ENCODE measurements around the gene MAPT. TPM values are rescaled to one million over a fixed set of nuclear protein-coding genes. Genes with fewer than 3 reads are reported as not detected.
"Not testable (repeated sequence)": the region's sequence is repeated elsewhere in the genome, so short reads cannot be mapped to it uniquely, and the experiment has no call there.

Gene MAPT
- total RNA-seq, 2 experiments from 2014 or later: 1.3 to 1.4 TPM

- no peaks in the 10 kb centered on the region for H3K4me1 Mint-ChIP-seq (ENCODE audit: low read depth)
- DNase-seq (no peak), ATAC-seq (no peak)
- no peak overlapping the region for H3K4me3 Mint-ChIP-seq
- H3K27ac Mint-ChIP-seq: no peak overlapping the region
- H3K9me3 Mint-ChIP-seq: no peaks in the 10 kb centered on the region
- ChIA-PET CTCF (interaction anchor here (1.0 to 2.2 kb wide), 3 partner anchors 13 to 23 kb away, joined by 3 to 5 read pairs (median 4); no protein-coding TSS in a partner anchor), POLR2A (no interaction called here)
- no peaks in the 10 kb centered on the region for H3K36me3 Mint-ChIP-seq (ENCODE audit: low read depth)
- peaks cover 18% of the 10 kb centered on the region for H3K27me3 Mint-ChIP-seq
- intact Hi-C loops (cut with micrococcal nuclease): no loop called here
- no peak for TF ChIP-seq CTCF (IDR thresholded peaks at IDR 0.05)
Observed at GRCh38 chr17:45935197-45935709, 40.9 kb downstream of the MAPT start.

DNA sequence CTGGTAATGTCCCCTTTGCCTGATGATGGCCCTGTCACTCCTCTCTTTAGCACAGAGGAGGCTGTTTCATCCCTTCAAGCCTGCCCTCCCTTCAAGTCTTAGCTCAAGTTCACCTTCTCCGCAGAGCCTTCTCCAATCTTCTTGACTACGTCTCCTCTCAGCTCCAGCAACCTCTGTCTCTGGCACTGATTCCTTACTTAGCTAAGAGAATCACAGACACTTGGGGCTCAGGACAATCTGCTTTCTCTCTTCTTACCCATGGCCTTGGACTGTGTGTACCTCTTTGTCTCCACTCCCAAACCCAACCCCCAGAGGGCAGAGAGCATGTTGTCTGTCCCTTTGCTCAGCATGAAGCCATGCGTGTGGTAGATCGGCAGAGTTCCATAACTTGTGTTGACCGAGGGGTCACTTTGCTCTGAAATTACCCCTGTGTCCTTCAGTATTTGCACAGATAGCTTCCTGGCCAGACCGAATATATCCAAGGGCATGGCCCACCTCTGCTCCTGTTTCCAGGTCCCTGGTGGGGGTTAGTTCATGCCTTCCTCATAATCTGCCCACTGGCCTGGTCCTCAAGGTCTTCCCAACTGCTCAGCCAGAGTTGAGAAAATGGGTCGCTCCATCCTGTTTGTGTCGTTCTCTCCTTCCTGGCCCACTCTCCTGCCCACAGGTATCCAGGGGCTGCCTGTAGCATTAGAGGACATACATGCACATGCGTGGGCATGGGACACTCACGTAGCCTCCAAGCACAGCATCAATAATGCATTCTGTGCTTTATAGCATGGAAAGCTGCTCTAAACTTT, 41.6 kb downstream of the MAPT start:
- Mint-ChIP-seq H3K9me3 (no peaks in the 10 kb centered on the region), H3K4me3 (no peak overlapping the region), H3K27me3 (peaks cover 17% of the 10 kb centered on the region), H3K36me3 (ENCODE audit: low read depth) (no peaks in the 10 kb centered on the region), H3K27ac (no peak overlapping the region), H3K4me1 (ENCODE audit: low read depth) (no peaks in the 10 kb centered on the region)
- ATAC-seq (no peak), DNase-seq (no peak)
- intact Hi-C loops (cut with micrococcal nuclease): no loop called here
- POLR2A ChIA-PET: no interaction called here
- no peak for TF ChIP-seq CTCF (IDR thresholded peaks at IDR 0.05)
- CTCF ChIA-PET: interaction anchor here (1.0 to 2.2 kb wide), 3 partner anchors 13 to 22 kb away, joined by 3 to 5 read pairs (median 3); no protein-coding TSS in a partner anchor

DNA sequence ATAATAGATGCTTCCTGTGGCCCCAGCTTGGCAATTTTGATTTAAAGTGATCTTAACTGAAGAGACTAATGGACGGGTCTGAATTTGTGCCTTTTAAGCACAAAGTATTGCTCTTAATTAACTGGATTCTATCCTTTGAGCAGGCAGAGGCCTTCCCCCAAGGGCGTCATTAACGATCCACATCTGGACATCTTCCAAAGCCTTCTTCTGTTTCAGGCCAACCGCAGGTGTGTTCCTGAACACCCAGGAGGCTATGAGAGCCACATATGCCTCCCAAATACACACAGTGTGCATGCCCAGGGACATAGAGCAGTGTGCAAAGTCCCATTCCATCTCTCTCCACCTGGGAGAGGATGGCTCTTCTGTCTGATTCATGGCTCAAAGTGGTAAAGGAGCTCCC, 42.3 kb downstream of the MAPT start:
- ATAC-seq (no peak), DNase-seq (no peak)
- no peaks in the 10 kb centered on the region for H3K9me3 Mint-ChIP-seq
- POLR2A ChIA-PET: no interaction called here
- no peak for TF ChIP-seq CTCF (IDR thresholded peaks at IDR 0.05)
- intact Hi-C loops (cut with micrococcal nuclease): no loop called here
- no peaks in the 10 kb centered on the region for H3K4me1 Mint-ChIP-seq (ENCODE audit: low read depth)
- H3K36me3 Mint-ChIP-seq (ENCODE audit: low read depth): no peaks in the 10 kb centered on the region
- H3K27me3 Mint-ChIP-seq: peaks cover 15% of the 10 kb centered on the region
- H3K27ac Mint-ChIP-seq: no peak overlapping the region
- CTCF ChIA-PET: interaction anchor here (1.2 to 1.4 kb wide), 2 partner anchors 12 to 14 kb away, joined by 3 to 5 read pairs; no protein-coding TSS in a partner anchor
- H3K4me3 Mint-ChIP-seq: no peak overlapping the region

GRCh38 chr17:45937186-45937585, 42.8 kb downstream of the MAPT start:
- not testable (repeated sequence) for H3K27ac Mint-ChIP-seq, H3K9me3 Mint-ChIP-seq
- CTCF ChIA-PET: interaction anchor here (1.4 kb wide), 1 partner anchor 12 kb away, joined by 5 read pairs; no protein-coding TSS in a partner anchor

GRCh38 chr17:45939395-45939794, 45.0 kb downstream of the MAPT start:
- POLR2A ChIA-PET: interaction anchor here (0.9 kb wide), 1 partner anchor 9 kb away, joined by 3 read pairs; no protein-coding TSS in a partner anchor
- H3K4me1 Mint-ChIP-seq (ENCODE audit: low read depth): peaks cover 3% of the 10 kb centered on the region
- TF ChIP-seq CTCF (IDR thresholded peaks at IDR 0.05): no peak
- ATAC-seq: no peak
- H3K36me3 Mint-ChIP-seq (ENCODE audit: low read depth): no peaks in the 10 kb centered on the region
- H3K27ac Mint-ChIP-seq: no peak overlapping the region
- intact Hi-C loops (cut with micrococcal nuclease): no loop called here
- peaks cover 19% of the 10 kb centered on the region for H3K27me3 Mint-ChIP-seq
- no peak overlapping the region for H3K4me3 Mint-ChIP-seq
- DNase-seq: no peak
- CTCF ChIA-PET: interaction anchor here (3.1 kb wide), 1 partner anchor 10 kb away, joined by 16 read pairs; no protein-coding TSS in a partner anchor
- H3K9me3 Mint-ChIP-seq: no peaks in the 10 kb centered on the region

More at GRCh38 chr17:45937186-45937585, 42.8 kb downstream of the MAPT start:
- intact Hi-C loops (cut with micrococcal nuclease); H3K4me3 Mint-ChIP-seq; POLR2A ChIA-PET; DNase-seq; H3K4me1 Mint-ChIP-seq (ENCODE audit: low read depth); ATAC-seq; H3K36me3 Mint-ChIP-seq (ENCODE audit: low read depth): not testable (repeated sequence)
- H3K27me3 Mint-ChIP-seq: peaks cover 15% of the 10 kb centered on the region

Data from activated CD8-positive, alpha-beta T cell treated with anti-CD3 and anti-CD28 coated beads for 36 hours (primary cell).